Stimulated activated naive B cell treated with anti-CD40 and anti-IgM and Interleukin-4, amounts not matched to agents 10 μg/mL and 1 μg/mL and 100 μg/mL, for 72 hours (primary cell): ENCODE results near the gene SRP14.

Source experiments
- ATAC-seq, 2 donors: fragments of 150-1000 bp; cut with Tn5 transposase; replicated peaks; 2 replicates each; pipeline ENCODE4 v1.10.0; 2021; ENCODE audit warnings: moderate library complexity in 1 of 2
- DNase-seq: peaks from one replicate; pipeline ENCODE4 v3.0.0; 2021
- H3K27ac Mint-ChIP-seq: one replicate; pipeline ENCODE4 v1.8.0; 2022; ENCODE audit warnings: mild to moderate bottlenecking, mixed read lengths
- H3K27me3 Mint-ChIP-seq, 2 donors: one replicate each; pipeline ENCODE4 v1.8.0; 2022; ENCODE audit warnings: mixed read lengths in 2 of 2
- H3K36me3 Mint-ChIP-seq, 2 donors: one replicate each; pipeline ENCODE4 v1.8.0; 2022; ENCODE audit warnings: mixed read lengths in 2 of 2, mild to moderate bottlenecking in 1 of 2
- H3K4me1 Mint-ChIP-seq, 2 donors: one replicate each; pipeline ENCODE4 v1.8.0; 2022; ENCODE audit warnings: mixed read lengths in 2 of 2, mild to moderate bottlenecking in 1 of 2
- H3K4me3 Mint-ChIP-seq, 2 donors: one replicate each; pipeline ENCODE4 v1.8.0; 2022; ENCODE audit warnings: mild to moderate bottlenecking in 2 of 2, mixed read lengths in 2 of 2, moderate library complexity in 1 of 2
- H3K9me3 Mint-ChIP-seq, 2 donors: one replicate each; pipeline ENCODE4 v1.8.0; 2022; ENCODE audit warnings: mixed read lengths in 2 of 2, mild to moderate bottlenecking in 1 of 2

SRP14 gene

DNA sequence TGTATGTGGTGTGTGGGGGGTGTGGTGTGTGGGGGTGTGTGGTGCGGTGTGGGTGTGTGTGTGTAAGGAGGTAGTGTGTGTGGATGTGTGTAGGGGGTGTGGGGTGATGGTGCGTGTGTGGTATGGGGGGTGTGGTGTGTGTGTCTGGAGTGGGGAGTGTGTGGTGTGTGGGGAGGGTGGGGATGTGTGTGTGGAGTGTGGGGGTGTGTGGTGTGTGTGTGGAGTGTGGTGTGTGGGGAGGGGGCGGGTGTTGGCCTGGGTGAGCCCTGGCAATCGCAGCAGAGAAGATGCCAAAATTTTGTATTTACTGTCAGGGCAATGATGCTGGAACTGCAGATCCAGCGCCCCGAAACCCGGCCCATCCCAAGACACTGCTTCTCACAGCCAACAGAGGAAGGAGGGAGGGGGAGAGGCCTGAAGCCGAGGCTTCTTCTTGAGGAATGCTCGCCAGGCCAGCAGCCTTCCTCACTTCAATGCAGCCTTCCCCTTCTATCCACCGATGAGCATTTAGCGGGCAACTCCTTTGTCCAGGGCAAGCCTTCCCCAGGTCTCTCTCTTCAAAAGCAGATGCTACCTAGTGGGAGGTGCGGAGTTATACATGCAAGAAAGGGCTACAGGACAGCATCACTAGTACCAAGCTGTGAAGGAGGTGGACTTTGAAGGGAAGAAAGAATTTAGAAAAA is 11.9 kb upstream of the SRP14 start:
- Mint-ChIP-seq H3K36me3 (peaks cover 6 to 22% of the 10 kb centered on the region in 2 donors), H3K4me3 (no peak overlapping the region), H3K27me3 (no peaks in the 10 kb centered on the region), H3K4me1 (peaks cover 80 to 97% of the 10 kb centered on the region in 2 donors), H3K27ac (no peak overlapping the region), H3K9me3 (peaks cover 0 to 4% of the 10 kb centered on the region in 2 donors)
- DNase-seq, result no peak
- no peak for ATAC-seq

DNA sequence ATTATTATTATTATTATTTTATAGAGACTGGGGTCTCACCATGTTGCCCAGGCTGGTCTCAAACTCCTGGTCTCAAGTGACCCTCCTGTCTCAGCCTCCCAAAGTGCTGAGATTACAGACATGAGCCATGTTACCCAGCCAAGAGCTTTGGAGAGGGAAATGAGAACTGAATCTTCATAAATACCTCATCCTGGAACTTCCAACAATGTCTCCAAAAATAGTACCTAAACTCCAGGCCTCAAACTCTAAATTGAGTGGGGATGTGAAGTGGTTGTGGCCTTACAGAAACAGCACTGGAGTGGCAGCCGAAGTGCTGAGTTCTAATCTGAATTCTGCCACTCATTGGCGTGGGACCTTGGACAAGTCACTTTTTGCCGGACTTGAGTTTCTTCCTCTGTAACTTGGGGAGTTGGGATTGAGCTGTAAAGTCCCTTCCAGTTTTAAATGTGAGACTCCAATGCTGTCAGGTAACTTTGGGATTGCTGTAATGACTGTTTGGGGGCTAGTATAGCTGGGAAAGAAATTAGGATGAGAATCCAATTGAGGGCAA is 10.0 kb upstream of the SRP14 start:
- H3K27me3 Mint-ChIP-seq, result no peaks in the 10 kb centered on the region
- peak overlapping the region; percentile 92 for H3K27ac Mint-ChIP-seq
- peaks cover 78 to 97% of the 10 kb centered on the region in 2 donors for H3K4me1 Mint-ChIP-seq
- peaks cover 6 to 22% of the 10 kb centered on the region in 2 donors for H3K36me3 Mint-ChIP-seq
- DNase-seq (no peak), ATAC-seq (no peak)
- H3K9me3 Mint-ChIP-seq, result peaks cover 0 to 4% of the 10 kb centered on the region in 2 donors
- H3K4me3 Mint-ChIP-seq, result no peak overlapping the region

DNA sequence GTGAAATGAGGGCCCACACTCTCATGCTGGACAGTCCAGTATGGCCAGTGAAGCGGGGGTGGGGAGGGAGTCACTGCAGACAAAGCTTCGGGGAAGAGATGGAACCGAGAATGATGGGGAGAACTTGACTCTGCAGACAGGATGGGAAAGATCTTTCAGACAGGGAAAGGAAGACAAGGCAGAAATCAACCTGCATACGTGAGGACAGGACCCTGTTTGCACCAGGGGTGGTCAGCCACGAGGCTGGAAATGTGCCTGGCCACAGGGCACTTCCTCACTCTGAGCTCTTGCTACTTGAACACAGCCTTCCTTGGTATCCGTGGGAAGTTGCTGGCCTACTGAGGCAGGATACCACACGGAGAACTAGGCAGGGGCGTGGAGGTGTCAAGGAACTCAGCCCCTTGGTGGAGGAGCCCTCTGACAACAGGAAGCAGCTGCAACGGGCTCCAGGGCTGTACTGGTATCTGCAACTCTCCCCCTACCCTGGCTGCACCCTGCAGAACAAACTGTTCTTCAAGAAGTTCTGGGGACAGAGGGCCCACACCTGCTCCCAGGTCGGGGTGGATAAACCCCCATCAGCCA is 9.3 kb upstream of the SRP14 start:
- Mint-ChIP-seq H3K27me3 (no peaks in the 10 kb centered on the region), H3K4me3 (peak overlapping the region; percentile 54 to 75), H3K36me3 (peaks cover 2 to 17% of the 10 kb centered on the region in 2 donors), H3K27ac (peak overlapping the region; percentile 98), H3K9me3 (peaks cover 0 to 4% of the 10 kb centered on the region in 2 donors), H3K4me1 (peaks cover 73 to 92% of the 10 kb centered on the region in 2 donors)
- DNase-seq (no peak), ATAC-seq (peak in 1 of 2 donors; percentile 14)

DNA sequence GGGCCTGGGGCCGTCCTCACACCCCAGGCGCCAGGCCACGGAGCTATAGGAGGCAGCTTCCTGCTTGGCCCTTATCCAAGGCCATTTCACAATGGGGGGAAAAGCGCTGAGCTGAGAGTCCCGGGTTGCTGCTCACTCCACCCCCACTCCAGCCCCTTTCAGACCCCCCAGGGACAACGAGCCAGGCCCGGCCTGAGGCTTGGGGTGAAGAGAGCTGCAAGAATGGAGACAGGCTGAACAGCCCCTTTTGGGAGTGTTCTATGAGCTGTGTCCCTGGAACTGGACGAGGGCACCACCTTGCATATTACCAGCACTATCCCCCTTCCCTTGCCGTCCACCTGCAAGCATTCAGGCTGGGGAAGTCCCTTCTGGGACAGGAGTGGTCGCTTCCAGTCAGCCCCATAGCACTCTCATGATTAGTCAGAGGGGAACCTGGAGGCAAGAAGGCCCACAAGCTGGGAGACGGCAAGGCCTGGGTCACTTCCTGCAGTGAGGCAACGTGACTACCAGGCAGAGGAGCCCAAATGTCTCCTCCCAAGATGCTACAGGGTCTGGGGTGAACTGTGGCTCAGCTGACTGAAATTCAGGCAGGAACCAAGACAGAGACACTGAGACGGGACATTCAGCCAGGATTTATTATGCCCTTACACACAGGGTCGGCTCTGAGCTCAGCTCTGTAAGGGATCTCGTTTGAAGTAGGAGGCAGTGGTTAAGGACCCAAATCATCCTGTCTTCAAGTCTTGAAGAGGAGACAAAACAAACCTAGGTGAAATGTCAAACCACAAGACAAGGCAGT is 8.6 kb upstream of the SRP14 start:
- Mint-ChIP-seq H3K27ac (peak overlapping the region; percentile 98), H3K9me3 (peaks cover 0 to 4% of the 10 kb centered on the region in 2 donors), H3K27me3 (no peaks in the 10 kb centered on the region)

DNA sequence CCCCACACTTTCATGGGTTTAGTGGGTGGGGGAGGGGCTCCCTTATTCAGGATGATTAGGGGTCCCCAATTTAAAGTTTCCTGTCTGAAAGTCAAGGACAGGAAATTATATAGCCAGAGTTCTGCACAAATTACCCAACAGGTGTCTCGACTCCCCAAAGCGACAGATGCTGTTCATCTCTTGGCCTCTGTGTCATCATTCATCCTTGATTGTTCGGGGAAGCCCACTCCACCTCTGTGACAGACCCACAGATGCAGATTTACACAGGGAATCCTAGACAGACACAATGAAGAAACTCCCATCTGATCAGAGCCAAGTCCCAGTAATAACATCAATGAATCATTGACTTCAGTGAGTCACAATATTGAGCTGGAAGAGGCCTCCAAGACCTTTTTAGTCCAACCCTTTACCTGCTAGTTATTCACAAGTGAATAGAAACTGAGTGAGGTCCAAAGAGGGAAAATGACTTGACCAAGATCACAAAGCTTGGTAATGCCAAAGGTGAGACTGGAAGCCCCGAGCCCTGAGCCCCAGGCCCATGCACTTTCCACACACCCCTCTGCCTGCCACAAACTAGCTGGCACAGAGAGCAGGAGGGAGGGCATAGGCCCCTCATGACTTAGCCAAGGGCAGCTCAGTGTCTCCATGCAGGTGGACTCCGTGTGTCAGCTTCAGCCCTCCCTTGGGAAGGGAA is 7.9 kb upstream of the SRP14 start:
- ATAC-seq, result peak; percentile 1 to 3
- peaks cover 0 to 4% of the 10 kb centered on the region in 2 donors for H3K9me3 Mint-ChIP-seq
- no peaks in the 10 kb centered on the region for H3K27me3 Mint-ChIP-seq
- peak overlapping the region; percentile 98 for H3K27ac Mint-ChIP-seq
- peaks cover 0 to 17% of the 10 kb centered on the region in 2 donors for H3K36me3 Mint-ChIP-seq
- no peak overlapping the region for H3K4me3 Mint-ChIP-seq
- H3K4me1 Mint-ChIP-seq, result peaks cover 64 to 78% of the 10 kb centered on the region in 2 donors
- DNase-seq, result no peak

More for the DNA sequence above, 8.6 kb upstream of the SRP14 start:
- DNase-seq (peak; percentile 76), ATAC-seq (peak; percentile 74 to 80)
- Mint-ChIP-seq H3K36me3 (peaks cover 0 to 17% of the 10 kb centered on the region in 2 donors), H3K4me3 (peak overlapping the region; percentile 54 to 75), H3K4me1 (peaks cover 67 to 85% of the 10 kb centered on the region in 2 donors)

DNA sequence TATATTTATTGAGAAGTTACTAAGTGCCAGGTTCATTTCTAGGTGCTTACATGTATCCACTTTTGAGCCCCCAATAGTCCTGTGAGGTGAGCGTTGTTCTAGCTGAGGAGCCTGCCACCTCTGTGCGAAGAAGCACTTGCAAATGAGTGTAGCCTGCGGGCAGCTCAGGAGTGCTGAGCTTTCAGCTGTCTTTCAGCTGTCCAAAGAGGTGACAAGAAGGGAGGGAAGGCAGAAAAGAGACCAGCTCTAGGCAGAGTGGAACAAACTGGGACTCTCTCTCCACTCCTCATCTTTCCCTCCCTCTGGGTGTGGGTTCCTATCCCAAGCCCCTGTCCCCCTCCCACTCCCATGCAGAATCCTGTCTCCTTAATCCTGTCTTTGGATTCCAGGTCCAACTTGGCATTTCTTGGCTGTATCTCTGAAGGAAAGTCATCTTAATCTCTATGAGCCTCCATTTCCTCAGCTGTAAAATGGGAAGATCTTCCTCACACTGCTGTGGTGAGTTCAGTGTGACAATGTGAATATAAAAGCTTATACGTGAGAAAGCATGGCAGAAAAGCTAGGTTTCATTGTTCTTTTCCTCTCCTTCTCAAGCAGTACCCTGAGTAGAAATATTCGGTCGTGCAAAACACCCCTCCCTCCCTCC is 6.7 kb upstream of the SRP14 start:
- ATAC-seq (peak in 1 of 2 donors; percentile 4), DNase-seq (no peak)
- H3K4me1 Mint-ChIP-seq, result peaks cover 60 to 68% of the 10 kb centered on the region in 2 donors
- peaks cover 0 to 17% of the 10 kb centered on the region in 2 donors for H3K36me3 Mint-ChIP-seq
- peaks cover 0 to 4% of the 10 kb centered on the region in 2 donors for H3K9me3 Mint-ChIP-seq
- H3K4me3 Mint-ChIP-seq, result peak overlapping the region; percentile 19 to 75
- H3K27me3 Mint-ChIP-seq, result no peaks in the 10 kb centered on the region
- peak overlapping the region; percentile 95 for H3K27ac Mint-ChIP-seq

DNA sequence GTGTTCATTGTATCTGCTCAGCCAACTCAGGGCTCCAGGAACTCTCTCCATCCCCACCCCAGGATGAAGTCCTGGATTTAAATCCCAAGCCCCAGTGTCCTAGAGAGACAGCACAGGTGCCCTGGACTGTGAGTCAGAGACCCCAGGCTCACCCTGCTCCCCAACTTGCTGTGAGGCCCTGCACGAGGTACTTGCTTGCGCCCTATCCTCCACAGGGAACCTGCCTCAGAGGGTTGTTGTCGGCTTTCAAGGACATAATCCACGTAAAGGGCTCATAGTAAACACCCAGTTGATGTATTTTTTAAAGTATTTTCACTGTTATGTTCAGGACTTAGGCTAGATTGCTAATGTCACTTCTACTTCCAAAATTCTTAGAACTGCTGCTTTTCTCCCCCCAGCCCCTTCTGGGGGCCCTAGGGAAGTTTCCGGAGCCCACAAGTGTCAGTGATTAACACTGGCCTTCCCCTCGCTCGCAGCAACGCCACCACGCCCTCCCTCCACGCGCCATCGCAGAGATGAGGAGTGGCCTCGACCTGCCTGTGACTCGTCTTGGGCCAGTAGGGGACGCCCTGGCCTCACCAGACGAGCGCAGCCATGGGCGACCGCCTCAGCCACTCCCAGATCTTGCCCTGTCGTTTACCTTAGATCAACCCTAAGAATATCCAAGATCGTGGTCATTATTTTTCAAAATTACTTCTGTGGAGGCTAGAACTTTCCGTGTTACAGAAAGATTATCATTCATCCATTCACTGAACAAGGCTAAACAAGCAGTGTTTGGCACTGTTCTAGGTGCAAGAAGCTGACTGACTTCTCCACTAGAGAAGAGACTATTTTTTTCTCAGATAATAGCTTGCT is 6.0 kb upstream of the SRP14 start:
- H3K36me3 Mint-ChIP-seq, result peaks cover 0 to 12% of the 10 kb centered on the region in 2 donors
- no peaks in the 10 kb centered on the region for H3K27me3 Mint-ChIP-seq
- peak overlapping the region; percentile 75 to 81 for H3K4me3 Mint-ChIP-seq
- H3K4me1 Mint-ChIP-seq, result peaks cover 57 to 70% of the 10 kb centered on the region in 2 donors
- peaks cover 0 to under 1% of the 10 kb centered on the region in 2 donors for H3K9me3 Mint-ChIP-seq
- peak overlapping the region; percentile 95 for H3K27ac Mint-ChIP-seq
- peak; percentile 88 for DNase-seq
- peak; percentile 83 for ATAC-seq

DNA sequence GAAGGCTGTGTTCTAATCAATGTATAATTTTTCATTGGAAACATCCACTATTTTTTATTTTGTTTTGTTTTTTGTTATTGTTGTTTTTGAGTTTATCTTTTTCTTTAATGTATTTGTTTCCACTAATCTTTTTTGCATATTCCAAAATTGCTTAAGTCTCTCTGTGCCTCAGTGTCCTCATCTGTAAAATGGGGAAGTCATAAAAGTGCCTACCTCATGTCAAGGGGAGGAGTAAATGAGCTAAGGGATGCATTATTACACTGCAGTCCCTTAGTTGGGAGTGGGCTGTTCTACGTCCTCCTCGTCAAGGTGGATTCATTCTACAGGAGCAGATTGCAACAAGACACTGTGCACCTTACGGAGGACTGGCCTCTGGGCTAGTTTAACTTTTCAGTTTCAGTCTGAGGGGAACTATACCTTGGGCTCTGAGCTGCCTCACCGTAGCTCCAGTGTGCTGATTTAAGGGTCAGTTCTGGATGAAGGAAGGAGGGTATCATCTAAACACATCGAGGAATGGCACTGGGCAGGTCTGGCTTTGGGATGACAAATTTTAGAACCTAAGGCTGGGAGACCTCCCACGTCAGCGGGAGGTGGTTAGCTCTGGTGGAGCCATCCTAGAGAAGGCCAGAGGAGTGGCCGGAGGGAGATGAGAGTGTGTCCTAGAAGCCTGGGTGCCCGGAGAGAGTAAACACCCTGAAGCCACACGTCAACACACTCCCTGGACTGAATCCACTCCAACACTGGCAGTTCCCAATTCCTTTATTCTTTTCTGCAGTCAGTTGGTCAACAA is 5.1 kb upstream of the SRP14 start:
- H3K9me3 Mint-ChIP-seq, result no peaks in the 10 kb centered on the region
- peak overlapping the region; percentile 19 to 81 for H3K4me3 Mint-ChIP-seq
- DNase-seq (no peak), ATAC-seq (no peak)
- H3K27me3 Mint-ChIP-seq, result no peaks in the 10 kb centered on the region
- H3K27ac Mint-ChIP-seq, result peak overlapping the region; percentile 95
- H3K36me3 Mint-ChIP-seq, result peaks cover 0 to 6% of the 10 kb centered on the region in 2 donors
- H3K4me1 Mint-ChIP-seq, result peaks cover 49 to 66% of the 10 kb centered on the region in 2 donors

DNA sequence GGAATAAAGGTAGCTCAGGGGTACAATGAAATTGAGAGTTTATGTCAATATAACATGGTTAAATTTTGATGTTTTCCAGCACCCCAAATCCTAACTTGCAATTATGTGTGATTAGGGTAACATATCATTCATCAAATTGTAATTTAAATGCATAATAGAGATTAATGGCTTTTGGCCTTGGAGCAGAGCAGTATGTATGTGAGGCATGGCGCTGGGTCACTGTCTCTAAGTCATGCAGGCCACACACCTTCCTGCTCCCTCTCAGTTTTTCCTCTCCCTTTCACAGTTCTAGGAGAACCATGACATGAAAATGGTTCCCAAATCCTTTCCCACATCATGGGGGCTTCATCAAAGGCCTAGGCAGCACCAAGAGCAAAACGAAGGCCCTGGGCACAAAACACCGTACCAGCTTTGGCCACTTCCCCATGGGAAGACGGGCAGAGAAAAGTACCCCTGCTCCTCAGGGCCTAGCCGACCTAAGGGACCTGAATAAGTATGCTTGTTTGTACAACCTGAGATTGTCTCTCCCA is 3.9 kb upstream of the SRP14 start:
- Mint-ChIP-seq H3K4me3 (no peak overlapping the region), H3K4me1 (peaks cover 42 to 64% of the 10 kb centered on the region in 2 donors), H3K27ac (no peak overlapping the region)

GRCh38 chr15:40040770-40041169 is 1.8 kb upstream of the SRP14 start:
- Mint-ChIP-seq H3K27ac (no peak overlapping the region), H3K4me3 (no peak overlapping the region), H3K9me3 (no peaks in the 10 kb centered on the region), H3K36me3 (peaks cover 20 to 27% of the 10 kb centered on the region in 2 donors), H3K27me3 (no peaks in the 10 kb centered on the region), H3K4me1 (peaks cover 38 to 63% of the 10 kb centered on the region in 2 donors)
- ATAC-seq (no peak), DNase-seq (no peak)

More for the DNA sequence above, 3.9 kb upstream of the SRP14 start:
- no peaks in the 10 kb centered on the region for H3K9me3 Mint-ChIP-seq
- H3K27me3 Mint-ChIP-seq, result no peaks in the 10 kb centered on the region
- ATAC-seq (no peak), DNase-seq (no peak)
- H3K36me3 Mint-ChIP-seq, result peaks cover 5 to 12% of the 10 kb centered on the region in 2 donors

DNA sequence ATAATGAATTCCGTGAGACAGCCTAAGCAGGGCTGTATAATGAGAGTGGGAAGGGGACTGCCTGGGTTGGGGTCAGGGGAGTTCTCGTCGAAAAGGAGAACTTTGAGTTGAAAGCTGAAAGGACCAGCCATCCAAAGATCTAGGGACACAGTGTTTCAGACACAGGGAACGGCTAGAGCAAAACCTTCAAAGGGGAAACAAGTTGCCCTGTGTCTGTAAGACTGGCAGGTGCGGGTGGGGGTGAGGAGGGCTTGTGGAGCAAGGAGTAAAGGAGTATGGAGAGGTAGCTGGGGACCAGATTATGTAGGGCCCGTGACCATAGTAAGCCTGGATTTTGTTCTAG is 1.3 kb upstream of the SRP14 start:
- peak overlapping the region; percentile 70 for H3K27ac Mint-ChIP-seq
- no peaks in the 10 kb centered on the region for H3K9me3 Mint-ChIP-seq
- H3K27me3 Mint-ChIP-seq, result no peaks in the 10 kb centered on the region
- ATAC-seq (no peak), DNase-seq (no peak)
- H3K4me1 Mint-ChIP-seq, result peaks cover 33 to 60% of the 10 kb centered on the region in 2 donors
- H3K4me3 Mint-ChIP-seq, result peak overlapping the region; percentile 79 to 95
- peaks cover 20 to 27% of the 10 kb centered on the region in 2 donors for H3K36me3 Mint-ChIP-seq

GRCh38 chr15:40038275-40038637 is 725 bp downstream of the SRP14 start:
- peak in 1 of 2 donors; percentile 3 for ATAC-seq
- peaks cover 21 to 45% of the 10 kb centered on the region in 2 donors for H3K4me1 Mint-ChIP-seq
- no peaks in the 10 kb centered on the region for H3K9me3 Mint-ChIP-seq
- no peaks in the 10 kb centered on the region for H3K27me3 Mint-ChIP-seq
- H3K27ac Mint-ChIP-seq, result peak overlapping the region; percentile 98
- peaks cover 29 to 34% of the 10 kb centered on the region in 2 donors for H3K36me3 Mint-ChIP-seq
- DNase-seq, result no peak
- H3K4me3 Mint-ChIP-seq, result peak overlapping the region; percentile 95 to 100
